ENCODE measurements around the gene MAPT.
"Not testable (repeated sequence)": the region's sequence is repeated elsewhere in the genome, so short reads cannot be mapped to it uniquely, and the experiment has no call there.

Gene MAPT

DNA sequence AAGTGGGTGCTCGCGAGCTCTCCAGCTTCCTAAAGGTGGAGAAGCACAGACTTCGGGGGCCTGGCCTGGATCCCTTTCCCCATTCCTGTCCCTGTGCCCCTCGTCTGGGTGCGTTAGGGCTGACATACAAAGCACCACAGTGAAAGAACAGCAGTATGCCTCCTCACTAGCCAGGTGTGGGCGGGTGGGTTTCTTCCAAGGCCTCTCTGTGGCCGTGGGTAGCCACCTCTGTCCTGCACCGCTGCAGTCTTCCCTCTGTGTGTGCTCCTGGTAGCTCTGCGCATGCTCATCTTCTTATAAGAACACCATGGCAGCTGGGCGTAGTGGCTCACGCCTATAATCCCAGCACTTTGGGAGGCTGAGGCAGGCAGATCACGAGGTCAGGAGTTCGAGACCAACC lies 102.8 kb downstream of the MAPT start:
- no peak for DNase-seq

DNA sequence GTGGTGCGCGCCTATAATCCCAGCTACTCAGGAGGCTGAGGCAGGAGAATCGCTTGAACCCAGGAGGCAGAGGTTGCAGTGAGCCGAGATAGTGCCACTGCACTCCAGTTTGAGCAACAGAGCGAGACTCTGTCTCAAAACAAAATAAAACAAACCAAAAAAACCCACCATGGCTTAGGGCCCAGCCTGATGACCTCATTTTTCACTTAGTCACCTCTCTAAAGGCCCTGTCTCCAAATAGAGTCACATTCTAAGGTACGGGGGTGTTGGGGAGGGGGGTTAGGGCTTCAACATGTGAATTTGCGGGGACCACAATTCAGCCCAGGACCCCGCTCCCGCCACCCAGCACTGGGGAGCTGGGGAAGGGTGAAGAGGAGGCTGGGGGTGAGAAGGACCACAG lies 103.3 kb downstream of the MAPT start:
- DNase-seq: peak; percentile 19

DNA sequence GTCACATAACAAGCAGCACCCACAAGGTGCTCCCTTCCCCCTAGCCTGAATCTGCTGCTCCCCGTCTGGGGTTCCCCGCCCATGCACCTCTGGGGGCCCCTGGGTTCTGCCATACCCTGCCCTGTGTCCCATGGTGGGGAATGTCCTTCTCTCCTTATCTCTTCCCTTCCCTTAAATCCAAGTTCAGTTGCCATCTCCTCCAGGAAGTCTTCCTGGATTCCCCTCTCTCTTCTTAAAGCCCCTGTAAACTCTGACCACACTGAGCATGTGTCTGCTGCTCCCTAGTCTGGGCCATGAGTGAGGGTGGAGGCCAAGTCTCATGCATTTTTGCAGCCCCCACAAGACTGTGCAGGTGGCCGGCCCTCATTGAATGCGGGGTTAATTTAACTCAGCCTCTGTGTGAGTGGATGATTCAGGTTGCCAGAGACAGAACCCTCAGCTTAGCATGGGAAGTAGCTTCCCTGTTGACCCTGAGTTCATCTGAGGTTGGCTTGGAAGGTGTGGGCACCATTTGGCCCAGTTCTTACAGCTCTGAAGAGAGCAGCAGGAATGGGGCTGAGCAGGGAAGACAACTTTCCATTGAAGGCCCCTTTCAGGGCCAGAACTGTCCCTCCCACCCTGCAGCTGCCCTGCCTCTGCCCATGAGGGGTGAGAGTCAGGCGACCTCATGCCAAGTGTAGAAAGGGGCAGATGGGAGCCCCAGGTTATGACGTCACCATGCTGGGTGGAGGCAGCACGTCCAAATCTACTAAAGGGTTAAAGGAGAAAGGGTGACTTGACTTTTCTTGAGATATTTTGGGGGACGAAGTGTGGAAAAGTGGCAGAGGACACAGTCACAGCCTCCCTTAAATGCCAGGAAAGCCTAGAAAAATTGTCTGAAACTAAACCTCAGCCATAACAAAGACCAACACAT lies 104.9 kb downstream of the MAPT start, which contains the start of gene STH:
Gene STH (plus strand): TSS at position 264 of the 913 bp plus-strand sequence. CDS start 30 bp downstream, at position 294.
- no peak for DNase-seq

DNA sequence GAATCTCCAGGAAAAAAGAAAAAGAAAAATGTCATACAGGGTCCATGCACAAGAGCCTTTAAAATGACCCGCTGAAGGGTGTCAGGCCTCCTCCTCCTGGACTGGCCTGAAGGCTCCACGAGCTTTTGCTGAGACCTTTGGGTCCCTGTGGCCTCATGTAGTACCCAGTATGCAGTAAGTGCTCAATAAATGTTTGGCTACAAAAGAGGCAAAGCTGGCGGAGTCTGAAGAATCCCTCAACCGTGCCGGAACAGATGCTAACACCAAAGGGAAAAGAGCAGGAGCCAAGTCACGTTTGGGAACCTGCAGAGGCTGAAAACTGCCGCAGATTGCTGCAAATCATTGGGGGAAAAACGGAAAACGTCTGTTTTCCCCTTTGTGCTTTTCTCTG lies 105.5 kb downstream of the MAPT start:
- DNase-seq: no peak

DNA sequence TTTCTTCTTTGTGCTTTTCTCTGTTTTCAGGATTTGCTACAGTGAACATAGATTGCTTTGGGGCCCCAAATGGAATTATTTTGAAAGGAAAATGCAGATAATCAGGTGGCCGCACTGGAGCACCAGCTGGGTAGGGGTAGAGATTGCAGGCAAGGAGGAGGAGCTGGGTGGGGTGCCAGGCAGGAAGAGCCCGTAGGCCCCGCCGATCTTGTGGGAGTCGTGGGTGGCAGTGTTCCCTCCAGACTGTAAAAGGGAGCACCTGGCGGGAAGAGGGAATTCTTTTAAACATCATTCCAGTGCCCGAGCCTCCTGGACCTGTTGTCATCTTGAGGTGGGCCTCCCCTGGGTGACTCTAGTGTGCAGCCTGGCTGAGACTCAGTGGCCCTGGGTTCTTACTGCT lies 105.9 kb downstream of the MAPT start:
- DNase-seq: no peak

DNA sequence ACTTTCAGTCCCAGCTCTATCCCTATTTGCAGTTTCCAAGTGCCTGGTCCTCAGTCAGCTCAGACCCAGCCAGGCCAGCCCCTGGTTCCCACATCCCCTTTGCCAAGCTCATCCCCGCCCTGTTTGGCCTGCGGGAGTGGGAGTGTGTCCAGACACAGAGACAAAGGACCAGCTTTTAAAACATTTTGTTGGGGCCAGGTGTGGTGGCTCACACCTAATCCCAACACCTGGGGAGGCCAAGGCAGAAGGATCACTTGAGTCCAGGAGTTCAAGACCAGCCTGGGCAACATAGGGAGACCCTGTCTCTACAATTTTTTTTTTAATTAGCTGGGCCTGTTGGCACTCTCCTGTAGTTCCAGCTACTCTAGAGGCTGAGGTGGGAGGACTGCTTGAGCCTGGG lies 106.4 kb downstream of the MAPT start:
- no peak for DNase-seq

DNA sequence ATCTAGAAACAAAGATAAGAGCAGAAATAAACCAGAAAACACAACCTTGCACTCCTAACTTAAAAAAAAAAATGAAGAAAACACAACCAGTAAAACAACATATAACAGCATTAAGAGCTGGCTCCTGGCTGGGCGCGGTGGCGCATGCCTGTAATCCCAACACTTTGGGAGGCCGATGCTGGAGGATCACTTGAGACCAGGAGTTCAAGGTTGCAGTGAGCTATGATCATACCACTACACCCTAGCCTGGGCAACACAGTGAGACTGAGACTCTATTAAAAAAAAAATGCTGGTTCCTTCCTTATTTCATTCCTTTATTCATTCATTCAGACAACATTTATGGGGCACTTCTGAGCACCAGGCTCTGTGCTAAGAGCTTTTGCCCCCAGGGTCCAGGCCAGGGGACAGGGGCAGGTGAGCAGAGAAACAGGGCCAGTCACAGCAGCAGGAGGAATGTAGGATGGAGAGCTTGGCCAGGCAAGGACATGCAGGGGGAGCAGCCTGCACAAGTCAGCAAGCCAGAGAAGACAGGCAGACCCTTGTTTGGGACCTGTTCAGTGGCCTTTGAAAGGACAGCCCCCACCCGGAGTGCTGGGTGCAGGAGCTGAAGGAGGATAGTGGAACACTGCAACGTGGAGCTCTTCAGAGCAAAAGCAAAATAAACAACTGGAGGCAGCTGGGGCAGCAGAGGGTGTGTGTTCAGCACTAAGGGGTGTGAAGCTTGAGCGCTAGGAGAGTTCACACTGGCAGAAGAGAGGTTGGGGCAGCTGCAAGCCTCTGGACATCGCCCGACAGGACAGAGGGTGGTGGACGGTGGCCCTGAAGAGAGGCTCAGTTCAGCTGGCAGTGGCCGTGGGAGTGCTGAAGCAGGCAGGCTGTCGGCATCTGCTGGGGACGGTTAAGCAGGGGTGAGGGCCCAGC lies 107.3 kb downstream of the MAPT start:
- DNase-seq: no peak

DNA sequence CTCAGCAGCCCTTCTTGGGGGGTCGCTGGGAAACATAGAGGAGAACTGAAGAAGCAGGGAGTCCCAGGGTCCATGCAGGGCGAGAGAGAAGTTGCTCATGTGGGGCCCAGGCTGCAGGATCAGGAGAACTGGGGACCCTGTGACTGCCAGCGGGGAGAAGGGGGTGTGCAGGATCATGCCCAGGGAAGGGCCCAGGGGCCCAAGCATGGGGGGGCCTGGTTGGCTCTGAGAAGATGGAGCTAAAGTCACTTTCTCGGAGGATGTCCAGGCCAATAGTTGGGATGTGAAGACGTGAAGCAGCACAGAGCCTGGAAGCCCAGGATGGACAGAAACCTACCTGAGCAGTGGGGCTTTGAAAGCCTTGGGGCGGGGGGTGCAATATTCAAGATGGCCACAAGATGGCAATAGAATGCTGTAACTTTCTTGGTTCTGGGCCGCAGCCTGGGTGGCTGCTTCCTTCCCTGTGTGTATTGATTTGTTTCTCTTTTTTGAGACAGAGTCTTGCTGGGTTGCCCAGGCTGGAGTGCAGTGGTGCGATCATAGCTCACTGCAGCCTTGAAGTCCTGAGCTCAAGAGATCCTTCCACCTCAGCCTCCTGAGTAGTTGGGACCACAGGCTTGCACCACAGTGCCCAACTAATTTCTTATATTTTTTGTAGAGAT lies 108.1 kb downstream of the MAPT start:
- peak; percentile 27 for DNase-seq

DNA sequence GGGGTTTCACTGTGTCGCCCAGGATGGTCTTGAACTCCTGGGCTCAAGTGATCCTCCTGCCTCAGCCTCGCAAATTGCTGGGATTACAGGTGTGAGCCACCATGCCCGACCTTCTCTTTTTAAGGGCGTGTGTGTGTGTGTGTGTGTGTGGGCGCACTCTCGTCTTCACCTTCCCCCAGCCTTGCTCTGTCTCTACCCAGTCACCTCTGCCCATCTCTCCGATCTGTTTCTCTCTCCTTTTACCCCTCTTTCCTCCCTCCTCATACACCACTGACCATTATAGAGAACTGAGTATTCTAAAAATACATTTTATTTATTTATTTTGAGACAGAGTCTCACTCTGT lies 108.6 kb downstream of the MAPT start:
- DNase-seq: no peak

DNA sequence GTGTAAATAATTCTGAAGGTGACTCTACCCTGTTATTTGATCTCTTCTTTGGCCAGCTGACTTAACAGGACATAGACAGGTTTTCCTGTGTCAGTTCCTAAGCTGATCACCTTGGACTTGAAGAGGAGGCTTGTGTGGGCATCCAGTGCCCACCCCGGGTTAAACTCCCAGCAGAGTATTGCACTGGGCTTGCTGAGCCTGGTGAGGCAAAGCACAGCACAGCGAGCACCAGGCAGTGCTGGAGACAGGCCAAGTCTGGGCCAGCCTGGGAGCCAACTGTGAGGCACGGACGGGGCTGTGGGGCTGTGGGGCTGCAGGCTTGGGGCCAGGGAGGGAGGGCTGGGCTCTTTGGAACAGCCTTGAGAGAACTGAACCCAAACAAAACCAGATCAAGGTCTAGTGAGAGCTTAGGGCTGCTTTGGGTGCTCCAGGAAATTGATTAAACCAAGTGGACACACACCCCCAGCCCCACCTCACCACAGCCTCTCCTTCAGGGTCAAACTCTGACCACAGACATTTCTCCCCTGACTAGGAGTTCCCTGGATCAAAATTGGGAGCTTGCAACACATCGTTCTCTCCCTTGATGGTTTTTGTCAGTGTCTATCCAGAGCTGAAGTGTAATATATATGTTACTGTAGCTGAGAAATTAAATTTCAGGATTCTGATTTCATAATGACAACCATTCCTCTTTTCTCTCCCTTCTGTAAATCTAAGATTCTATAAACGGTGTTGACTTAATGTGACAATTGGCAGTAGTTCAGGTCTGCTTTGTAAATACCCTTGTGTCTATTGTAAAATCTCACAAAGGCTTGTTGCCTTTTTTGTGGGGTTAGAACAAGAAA lies 109.8 kb downstream of the MAPT start:
- no peak for DNase-seq

DNA sequence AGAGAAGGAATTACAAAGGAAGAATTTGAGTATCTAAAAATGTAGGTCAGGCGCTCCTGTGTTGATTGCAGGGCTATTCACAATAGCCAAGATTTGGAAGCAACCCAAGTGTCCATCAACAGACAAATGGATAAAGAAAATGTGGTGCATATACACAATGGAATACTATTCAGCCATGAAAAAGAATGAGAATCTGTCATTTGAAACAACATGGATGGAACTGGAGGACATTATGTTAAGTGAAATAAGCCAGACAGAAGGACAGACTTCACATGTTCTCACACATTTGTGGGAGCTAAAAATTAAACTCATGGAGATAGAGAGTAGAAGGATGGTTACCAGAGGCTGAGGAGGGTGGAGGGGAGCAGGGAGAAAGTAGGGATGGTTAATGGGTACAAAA lies 111.7 kb downstream of the MAPT start:
- DNase-seq: not testable (repeated sequence)

DNA sequence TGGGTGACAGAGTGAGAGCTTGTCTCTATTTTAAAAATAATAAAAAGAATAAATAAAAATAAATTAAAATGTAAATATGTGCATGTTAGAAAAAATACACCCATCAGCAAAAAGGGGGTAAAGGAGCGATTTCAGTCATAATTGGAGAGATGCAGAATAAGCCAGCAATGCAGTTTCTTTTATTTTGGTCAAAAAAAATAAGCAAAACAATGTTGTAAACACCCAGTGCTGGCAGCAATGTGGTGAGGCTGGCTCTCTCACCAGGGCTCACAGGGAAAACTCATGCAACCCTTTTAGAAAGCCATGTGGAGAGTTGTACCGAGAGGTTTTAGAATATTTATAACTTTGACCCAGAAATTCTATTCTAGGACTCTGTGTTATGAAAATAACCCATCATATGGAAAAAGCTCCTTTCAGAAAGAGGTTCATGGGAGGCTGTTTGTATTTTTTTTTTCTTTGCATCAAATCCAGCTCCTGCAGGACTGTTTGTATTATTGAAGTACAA lies 113.2 kb downstream of the MAPT start:
- DNase-seq: no peak

DNA sequence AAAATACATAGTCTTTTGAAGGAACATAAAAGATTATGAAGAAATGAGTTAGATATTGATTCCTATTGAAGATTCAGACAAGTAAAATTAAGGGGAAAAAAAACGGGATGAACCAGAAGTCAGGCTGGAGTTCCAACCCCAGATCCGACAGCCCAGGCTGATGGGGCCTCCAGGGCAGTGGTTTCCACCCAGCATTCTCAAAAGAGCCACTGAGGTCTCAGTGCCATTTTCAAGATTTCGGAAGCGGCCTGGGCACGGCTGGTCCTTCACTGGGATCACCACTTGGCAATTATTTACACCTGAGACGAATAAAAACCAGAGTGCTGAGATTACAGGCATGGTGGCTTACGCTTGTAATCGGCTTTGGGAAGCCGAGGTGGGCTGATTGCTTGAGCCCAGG lies 114.2 kb downstream of the MAPT start:
- no peak for DNase-seq

DNA sequence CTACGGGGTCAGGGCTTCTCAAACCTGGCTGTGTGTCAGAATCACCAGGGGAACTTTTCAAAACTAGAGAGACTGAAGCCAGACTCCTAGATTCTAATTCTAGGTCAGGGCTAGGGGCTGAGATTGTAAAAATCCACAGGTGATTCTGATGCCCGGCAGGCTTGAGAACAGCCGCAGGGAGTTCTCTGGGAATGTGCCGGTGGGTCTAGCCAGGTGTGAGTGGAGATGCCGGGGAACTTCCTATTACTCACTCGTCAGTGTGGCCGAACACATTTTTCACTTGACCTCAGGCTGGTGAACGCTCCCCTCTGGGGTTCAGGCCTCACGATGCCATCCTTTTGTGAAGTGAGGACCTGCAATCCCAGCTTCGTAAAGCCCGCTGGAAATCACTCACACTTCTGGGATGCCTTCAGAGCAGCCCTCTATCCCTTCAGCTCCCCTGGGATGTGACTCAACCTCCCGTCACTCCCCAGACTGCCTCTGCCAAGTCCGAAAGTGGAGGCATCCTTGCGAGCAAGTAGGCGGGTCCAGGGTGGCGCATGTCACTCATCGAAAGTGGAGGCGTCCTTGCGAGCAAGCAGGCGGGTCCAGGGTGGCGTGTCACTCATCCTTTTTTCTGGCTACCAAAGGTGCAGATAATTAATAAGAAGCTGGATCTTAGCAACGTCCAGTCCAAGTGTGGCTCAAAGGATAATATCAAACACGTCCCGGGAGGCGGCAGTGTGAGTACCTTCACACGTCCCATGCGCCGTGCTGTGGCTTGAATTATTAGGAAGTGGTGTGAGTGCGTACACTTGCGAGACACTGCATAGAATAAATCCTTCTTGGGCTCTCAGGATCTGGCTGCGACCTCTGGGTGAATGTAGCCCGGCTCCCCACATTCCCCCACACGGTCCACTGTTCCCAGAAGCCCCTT lies 115.6 kb downstream of the MAPT start:
- no peak for DNase-seq

DNA sequence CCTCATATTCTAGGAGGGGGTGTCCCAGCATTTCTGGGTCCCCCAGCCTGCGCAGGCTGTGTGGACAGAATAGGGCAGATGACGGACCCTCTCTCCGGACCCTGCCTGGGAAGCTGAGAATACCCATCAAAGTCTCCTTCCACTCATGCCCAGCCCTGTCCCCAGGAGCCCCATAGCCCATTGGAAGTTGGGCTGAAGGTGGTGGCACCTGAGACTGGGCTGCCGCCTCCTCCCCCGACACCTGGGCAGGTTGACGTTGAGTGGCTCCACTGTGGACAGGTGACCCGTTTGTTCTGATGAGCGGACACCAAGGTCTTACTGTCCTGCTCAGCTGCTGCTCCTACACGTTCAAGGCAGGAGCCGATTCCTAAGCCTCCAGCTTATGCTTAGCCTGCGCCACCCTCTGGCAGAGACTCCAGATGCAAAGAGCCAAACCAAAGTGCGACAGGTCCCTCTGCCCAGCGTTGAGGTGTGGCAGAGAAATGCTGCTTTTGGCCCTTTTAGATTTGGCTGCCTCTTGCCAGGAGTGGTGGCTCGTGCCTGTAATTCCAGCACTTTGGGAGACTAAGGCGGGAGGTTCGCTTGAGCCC lies 116.3 kb downstream of the MAPT start:
- DNase-seq: no peak

DNA sequence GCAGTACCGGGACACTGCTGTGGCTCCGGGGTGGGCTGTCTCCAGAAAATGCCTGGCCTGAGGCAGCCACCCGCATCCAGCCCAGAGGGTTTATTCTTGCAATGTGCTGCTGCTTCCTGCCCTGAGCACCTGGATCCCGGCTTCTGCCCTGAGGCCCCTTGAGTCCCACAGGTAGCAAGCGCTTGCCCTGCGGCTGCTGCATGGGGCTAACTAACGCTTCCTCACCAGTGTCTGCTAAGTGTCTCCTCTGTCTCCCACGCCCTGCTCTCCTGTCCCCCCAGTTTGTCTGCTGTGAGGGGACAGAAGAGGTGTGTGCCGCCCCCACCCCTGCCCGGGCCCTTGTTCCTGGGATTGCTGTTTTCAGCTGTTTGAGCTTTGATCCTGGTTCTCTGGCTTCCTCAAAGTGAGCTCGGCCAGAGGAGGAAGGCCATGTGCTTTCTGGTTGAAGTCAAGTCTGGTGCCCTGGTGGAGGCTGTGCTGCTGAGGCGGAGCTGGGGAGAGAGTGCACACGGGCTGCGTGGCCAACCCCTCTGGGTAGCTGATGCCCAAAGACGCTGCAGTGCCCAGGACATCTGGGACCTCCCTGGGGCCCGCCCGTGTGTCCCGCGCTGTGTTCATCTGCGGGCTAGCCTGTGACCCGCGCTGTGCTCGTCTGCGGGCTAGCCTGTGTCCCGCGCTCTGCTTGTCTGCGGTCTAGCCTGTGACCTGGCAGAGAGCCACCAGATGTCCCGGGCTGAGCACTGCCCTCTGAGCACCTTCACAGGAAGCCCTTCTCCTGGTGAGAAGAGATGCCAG lies 117.6 kb downstream of the MAPT start:
- DNase-seq: no peak

DNA sequence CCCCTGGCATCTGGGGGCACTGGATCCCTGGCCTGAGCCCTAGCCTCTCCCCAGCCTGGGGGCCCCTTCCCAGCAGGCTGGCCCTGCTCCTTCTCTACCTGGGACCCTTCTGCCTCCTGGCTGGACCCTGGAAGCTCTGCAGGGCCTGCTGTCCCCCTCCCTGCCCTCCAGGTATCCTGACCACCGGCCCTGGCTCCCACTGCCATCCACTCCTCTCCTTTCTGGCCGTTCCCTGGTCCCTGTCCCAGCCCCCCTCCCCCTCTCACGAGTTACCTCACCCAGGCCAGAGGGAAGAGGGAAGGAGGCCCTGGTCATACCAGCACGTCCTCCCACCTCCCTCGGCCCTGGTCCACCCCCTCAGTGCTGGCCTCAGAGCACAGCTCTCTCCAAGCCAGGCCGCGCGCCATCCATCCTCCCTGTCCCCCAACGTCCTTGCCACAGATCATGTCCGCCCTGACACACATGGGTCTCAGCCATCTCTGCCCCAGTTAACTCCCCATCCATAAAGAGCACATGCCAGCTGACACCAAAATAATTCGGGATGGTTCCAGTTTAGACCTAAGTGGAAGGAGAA lies 118.2 kb downstream of the MAPT start:
- no peak for DNase-seq

DNA sequence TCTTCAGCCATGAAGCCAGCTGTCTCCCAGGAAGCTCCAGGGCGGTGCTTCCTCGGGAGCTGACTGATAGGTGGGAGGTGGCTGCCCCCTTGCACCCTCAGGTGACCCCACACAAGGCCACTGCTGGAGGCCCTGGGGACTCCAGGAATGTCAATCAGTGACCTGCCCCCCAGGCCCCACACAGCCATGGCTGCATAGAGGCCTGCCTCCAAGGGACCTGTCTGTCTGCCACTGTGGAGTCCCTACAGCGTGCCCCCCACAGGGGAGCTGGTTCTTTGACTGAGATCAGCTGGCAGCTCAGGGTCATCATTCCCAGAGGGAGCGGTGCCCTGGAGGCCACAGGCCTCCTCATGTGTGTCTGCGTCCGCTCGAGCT lies 118.8 kb downstream of the MAPT start:
- DNase-seq: no peak

DNA sequence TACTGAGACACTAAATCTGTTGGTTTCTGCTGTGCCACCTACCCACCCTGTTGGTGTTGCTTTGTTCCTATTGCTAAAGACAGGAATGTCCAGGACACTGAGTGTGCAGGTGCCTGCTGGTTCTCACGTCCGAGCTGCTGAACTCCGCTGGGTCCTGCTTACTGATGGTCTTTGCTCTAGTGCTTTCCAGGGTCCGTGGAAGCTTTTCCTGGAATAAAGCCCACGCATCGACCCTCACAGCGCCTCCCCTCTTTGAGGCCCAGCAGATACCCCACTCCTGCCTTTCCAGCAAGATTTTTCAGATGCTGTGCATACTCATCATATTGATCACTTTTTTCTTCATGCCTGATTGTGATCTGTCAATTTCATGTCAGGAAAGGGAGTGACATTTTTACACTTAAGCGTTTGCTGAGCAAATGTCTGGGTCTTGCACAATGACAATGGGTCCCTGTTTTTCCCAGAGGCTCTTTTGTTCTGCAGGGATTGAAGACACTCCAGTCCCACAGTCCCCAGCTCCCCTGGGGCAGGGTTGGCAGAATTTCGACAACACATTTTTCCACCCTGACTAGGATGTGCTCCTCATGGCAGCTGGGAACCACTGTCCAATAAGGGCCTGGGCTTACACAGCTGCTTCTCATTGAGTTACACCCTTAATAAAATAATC lies 119.3 kb downstream of the MAPT start:
- DNase-seq: no peak

All from NCI-H226 (cell line).